SW480 (cell line): ENCODE data around the gene PPP1R9B.
A peak's percentile ranks its signal among the peaks of the same experiment; 100 is the strongest.

Experiments used
- DNase-seq: peaks from one replicate; pipeline ENCODE4 v3.0.0-alpha.2; 2016; ENCODE audit warnings: low spot score

Gene PPP1R9B

DNA sequence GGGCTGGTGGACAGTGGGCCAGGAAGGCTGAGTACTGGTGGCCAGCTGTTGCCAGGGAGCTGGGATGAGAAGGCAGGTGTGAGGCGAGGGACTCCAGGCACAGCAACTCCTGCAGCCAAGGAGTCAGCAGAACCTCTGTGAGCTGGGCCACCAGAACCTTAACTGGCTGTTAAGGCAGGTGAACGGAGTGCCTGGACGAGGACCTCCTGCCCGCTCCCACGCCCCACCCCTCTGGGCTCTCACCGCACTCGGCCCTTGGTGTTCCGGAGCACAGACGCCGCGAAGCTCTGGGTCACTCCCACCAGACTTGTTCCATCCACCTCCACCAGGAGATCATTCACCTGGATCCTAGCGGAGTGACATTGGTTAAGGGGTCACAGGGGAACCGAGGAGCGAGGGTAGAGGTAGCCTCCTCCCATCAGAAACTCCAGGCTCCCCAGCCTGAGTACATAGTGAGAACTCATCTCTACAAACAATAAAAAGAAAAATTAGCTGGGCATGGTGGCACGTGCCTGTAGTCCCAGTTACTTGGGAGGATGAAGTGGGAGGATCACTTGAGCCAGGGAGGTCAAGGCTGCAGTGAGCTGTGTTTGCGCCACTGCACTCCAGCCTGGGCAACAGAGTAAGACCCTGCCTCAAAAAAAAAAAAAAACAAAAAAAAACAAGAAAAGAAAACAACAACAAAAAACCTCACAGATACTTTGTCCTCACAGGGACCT, 9.3 kb downstream of the PPP1R9B start:
- no peak for DNase-seq

GRCh38 chr17:50139950-50140885, 10.3 kb downstream of the PPP1R9B start:
- DNase-seq = peak; percentile 77

DNA sequence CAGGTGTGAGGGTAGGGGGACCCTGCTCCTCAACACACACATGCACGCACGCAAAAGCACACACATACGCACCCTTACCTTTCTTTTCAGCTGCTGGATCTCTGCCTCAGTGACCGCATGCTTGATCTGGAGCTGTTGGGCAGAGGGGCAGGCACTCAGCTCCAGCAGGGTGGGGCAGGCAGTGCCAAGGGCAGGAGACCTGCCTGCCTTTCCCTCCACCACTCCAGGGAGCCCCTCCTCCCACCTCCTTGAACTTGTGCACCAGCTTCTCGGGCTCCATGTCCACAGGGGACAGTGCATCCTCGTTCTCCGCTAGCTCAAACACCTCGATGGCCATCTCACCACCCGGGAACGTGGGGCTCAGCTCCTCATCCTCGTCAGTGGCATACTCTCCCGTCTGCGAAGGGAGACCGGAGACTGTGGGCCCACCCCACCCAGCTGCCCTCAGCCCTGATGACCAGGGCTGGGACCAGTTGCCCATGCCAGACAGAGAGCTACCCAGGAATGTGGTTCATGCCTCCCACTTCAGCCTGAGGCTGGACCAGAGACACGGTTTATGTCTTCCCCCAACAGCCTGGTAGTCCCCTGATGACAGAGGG, 11.2 kb downstream of the PPP1R9B start:
- DNase-seq = no peak

DNA sequence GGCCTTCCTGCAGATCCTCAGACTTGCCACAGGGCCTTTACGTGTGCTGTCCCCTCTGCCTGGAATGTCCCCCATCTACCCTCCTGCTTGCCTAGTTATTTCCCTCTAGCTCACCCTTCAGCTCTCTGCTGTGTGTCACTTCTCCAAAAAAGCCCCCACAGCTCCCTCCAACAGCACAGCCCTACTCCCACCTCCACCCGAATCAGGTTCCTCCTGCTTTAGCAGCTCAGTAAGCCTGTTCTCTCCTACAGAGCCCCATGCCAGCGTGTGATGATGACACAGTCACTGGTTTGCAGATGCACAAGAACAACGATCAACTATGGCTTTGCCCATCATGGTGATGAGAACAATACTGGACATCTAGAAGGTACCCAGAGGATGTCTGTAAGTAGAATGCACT, 13.4 kb downstream of the PPP1R9B start:
- no peak for DNase-seq

DNA sequence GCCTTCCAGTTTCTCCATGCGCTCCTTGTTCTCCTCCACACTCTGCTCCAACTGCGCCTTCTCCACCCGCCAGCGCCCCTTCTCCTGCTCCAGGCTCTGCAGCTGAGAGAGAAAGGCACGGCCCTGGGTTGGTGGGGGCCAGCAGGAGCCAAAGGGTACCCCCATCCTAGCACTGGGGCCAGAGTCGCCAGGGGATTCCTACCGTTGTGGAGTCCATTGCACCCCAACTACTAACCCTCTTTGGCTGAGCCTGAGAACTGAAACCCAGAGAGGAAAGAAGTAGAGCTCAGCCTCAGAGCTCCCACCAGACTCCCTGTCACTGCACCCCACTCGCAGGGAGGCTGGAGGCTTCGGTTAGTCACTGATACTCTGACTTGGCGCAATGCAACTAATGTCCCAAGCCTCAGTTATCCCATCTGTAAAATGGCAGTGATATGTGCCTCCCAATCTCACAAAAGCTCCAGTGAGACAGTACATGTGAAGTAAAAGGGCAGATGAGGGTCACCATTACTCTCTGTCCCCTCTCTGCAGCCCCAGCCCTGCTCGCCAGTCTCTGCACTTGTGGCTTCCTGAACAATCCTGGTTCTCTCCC, 14.3 kb downstream of the PPP1R9B start:
- no peak for DNase-seq

DNA sequence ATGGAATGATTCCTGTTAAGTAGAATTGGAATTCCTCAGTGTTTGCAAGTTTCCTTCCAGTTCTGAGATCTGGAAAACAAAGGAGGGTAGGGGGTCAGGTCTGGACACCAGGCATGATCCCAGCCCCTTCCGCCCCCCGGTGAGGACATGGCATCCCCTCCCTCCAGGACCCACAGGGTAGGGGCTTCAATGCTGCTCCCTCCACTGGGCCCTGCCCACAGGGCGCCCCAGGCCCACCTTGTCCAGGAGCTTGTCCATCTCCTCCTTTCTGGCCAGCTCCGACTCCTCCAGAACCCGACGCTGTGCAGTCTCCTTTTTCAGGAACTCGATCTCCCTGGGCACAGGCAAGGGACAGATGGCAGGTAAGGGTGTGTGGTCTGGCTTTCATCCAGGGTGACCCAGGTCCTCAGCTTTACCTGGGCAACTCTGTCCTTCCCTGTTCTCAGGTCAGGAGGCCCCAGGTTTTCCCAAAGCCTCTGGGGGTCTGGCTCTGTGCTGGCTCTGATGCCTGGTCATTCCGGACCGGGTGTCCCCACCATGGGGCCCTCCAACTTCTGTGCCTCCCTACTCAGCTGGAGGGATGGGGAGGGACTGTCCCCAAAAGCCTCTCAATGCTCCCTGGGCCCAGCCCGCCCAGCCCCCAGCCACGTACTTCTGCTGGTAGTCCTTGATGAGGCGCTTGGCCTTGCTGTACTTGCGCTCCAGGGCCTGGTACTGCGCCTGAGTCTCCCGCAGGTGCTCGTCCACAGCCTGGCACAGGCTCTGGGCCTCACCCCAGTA, 15.0 kb downstream of the PPP1R9B start:
- DNase-seq = no peak

- no peak for DNase-seq
Observed at GRCh38 chr17:50134206-50135110, 16.0 kb downstream of the PPP1R9B start.

DNA sequence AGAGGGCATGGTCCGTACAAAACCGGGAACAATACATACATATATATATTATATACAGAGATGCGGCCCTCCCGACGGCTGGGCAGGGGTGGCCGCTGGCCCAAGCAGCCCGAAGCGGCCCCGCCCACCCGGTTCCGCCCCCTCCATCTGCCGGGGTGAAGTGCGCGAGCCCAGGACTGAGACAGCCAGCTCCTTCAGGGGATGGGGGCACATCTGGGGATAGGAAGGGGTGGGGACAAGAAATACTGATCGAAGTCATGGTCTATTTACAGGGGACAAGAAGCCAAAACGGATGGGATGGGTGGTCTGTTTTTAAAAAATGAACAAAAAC, 16.7 kb downstream of the PPP1R9B start:
- no peak for DNase-seq

DNA sequence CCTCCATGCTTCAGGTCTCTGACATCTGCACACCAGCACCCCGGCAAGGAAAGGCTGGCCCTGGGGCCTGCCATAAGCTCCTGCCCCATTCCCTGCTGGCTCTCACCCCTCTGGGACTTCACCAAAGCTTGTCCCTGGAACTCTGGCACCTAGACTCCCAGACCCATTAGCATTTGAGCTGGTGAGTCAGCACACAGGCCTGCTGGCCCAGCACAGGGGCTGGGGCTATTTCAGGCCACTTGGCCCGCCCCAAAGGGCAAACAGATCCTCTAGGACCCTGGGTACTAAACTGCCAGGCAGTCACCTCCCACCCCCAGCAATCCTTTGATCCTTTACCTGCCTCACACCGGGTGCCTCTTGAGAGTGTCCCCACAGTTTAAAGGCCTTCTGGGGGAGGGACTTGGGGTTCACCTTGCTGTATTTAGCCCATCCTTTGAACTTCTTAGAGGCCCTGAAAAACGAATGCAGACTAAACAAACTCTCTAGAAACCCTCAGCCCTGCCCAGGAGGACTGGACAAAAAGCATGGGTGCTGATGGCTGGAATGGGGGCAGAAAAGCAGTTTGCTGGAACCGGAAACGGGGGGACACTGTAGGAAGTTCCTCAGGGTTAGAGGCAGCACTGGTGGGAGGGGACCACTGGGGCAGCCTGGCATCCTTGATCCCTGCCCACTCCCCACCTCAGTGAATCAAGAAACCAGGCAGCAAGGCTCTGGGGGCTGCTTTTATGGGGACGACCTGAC, 17.3 kb downstream of the PPP1R9B start:
- DNase-seq = peak; percentile 63

DNA sequence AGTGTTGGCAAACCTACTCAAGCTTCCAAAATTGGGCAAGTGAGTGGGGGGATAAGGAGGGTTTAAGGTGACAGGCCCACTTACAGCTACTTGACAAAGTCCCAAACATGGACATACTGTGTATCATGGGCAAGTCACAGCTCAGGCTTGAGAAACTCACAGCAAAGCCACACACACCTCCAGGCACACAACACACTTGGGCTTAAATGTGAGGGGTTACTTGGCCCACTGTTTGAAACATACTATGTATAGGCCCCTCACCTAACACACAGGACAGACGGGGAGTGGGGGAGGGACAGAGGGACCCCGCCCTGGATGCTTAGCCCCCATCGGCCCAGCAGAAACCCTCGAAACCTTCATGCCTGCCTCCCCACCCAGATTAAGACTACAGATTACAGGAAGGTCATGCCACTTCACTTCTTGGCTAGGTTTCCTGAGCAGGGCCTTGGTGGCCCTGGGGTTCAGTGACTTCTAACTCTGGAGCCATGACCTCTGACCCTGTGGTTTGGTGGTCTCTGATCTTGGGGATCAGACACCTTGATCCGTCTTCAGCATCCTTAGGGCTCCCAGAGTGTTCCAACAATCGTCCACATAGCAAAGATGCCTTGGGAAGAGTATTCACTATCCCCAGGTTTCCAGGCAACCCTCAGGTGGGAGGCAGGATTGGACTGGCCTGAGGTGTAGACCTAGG, 18.2 kb downstream of the PPP1R9B start:
- no peak for DNase-seq

GRCh38 chr17:50130559-50131305, 19.7 kb downstream of the PPP1R9B start:
- DNase-seq = no peak

DNA sequence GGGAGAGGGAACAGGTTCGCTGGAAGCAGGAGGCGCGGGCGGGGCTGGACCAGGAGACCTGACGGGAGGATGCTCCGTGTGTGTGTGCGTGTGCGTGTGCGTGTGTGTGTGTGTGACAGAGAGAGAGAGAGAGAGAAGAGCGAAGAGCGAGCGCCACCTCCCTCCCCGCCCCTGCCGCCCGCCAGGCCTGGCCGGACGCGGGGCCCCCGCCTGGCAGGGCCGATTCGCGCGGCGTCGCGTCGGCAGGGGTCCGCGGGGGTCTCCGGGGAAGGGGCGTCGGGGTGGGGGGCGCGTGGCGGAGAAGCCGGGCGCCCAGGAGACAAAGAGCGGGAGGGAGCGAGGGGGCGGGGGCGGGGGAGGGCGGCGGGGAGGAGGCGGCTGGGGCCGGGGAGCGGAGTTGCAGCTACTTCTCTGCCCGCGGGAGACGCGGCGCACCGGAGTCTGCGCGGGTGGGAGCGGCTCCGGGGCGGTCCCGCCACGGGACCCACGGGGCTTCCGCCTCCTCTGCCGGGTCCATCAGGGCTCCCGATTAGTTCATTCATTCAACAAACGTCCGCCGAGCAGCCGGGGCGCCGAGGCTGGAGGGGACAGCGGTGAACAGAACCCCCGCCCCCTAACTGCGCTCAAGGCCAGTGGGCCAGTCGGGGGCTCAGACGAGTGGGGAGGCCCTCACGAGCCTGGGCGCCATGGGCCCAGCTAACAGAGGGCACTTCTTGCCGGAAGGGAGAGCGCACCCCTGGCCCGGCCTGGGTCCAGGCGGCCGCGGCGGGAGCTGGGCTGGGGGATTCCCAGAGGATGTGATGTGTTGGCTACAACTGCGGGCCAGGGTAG, 20.5 kb downstream of the PPP1R9B start, which contains the start of gene SAMD14:
Gene SAMD14 (minus strand): TSS at position 433 of the 831 bp plus-strand sequence. CDS start 5,201 bp downstream, outside the sequence.
- DNase-seq = peak; percentile 56

DNA sequence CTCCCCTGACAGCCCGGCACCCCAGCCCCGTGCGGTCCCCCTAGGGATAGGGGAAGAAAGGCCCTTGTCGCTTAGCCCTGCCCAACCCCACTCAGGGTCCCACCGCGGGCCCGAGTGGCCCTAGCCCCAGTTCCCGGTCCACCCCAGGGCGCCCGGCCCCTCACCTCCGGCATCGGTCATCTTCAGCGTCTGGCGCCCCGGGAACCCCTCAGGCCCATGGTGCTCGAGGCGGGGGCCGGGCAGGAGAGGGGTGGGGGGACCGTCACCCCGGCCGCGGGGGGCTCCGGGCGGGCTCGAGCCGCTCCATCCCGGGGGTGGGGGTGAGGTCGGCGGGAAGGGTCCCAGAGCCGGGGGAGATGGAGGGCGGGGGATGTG, 21.1 kb downstream of the PPP1R9B start:
- DNase-seq = no peak

- no peak for DNase-seq
Observed at GRCh38 chr17:50128441-50129352, 21.8 kb downstream of the PPP1R9B start.

GRCh38 chr17:50127697-50128361, 22.6 kb downstream of the PPP1R9B start:
- no peak for DNase-seq

DNA sequence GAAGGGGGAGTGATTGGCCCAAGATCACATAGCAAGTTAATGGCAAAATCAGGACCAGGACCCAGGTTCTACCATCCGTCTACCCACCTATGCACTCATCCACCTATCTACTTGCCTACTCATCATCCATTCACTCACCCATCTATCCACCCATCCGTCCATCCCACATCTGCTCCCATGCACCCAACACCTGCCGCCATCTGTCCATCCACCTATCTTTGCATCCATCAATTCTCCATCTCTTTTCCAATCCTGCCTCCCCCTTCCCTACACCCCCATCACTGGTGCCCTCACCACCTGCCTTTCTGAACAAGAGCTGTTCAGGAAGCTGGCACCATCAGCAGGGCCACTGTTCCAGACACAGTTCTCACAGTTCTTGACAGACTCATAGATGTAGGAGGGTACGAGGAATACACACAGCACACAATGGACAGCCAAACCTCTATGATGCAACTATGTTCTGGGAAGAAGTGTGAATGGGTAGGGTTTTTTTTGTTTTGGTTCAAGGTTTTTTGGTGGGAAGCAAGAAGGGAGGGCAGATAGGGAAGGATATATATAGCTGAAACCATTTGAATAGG, 25.0 kb downstream of the PPP1R9B start:
- no peak for DNase-seq
